H1 (cell line): ENCODE measurements around the gene KCNJ16. TPM values are rescaled to one million over a fixed set of nuclear protein-coding genes. Genes with fewer than 3 reads are reported as not detected.

Experiments
- CTCF ChIA-PET: fragments of 300-600 bp; sonication (Branson Sonifier 250); formaldehyde crosslinking; loops from one replicate; lab custom pipeline; 2021; ENCODE audit not compliant: partially characterized antibody; lab: Charles Lee
- POLR2A ChIA-PET: fragments of 300-600 bp; sonication (Branson Sonifier 250); formaldehyde crosslinking; loops from one replicate; lab custom pipeline; 2021; ENCODE audit warnings: inconsistent platforms; ENCODE audit not compliant: partially characterized antibody; lab: Charles Lee
- DNase-seq, 2 experiments: peaks; one replicate each; pipeline versions ENCODE4 v3.0.0 to v3.0.0-alpha.2; 2010 to 2022; ENCODE audit warnings: low spot score in 2 of 2, low read depth in 1 of 2, mixed read lengths in 1 of 2
- FAIRE-seq: peaks from 2 replicates; lab custom pipeline; 2011; peaks lifted over from hg19 to GRCh38; lab: Jason Lieb, UNC
- H2AFZ ChIP-seq: 2 replicates; pipeline ENCODE4 v1.8.1; 2012; ENCODE audit warnings: low read length, inconsistent platforms
- H2AK5ac ChIP-seq: 2 replicates; pipeline ENCODE4 v1.6.1; 2013; ENCODE audit warnings: low read depth, low read length
- H2BK120ac ChIP-seq: replicated peaks from 2 replicates; pipeline ENCODE3; 2013; ENCODE audit warnings: low read depth, low read length, inconsistent platforms
- H2BK12ac ChIP-seq: 2 replicates; pipeline ENCODE4 v1.6.1; 2013; ENCODE audit warnings: low read depth, low read length
- H2BK15ac ChIP-seq: 2 replicates; pipeline ENCODE4 v1.6.1; 2013; ENCODE audit warnings: low read length
- H2BK20ac ChIP-seq: 2 replicates; pipeline ENCODE4 v1.6.1; 2013; ENCODE audit warnings: low read length
- H2BK5ac ChIP-seq: 2 replicates; pipeline ENCODE4 v1.6.1; 2013; ENCODE audit warnings: low read depth, low read length
- H3K14ac ChIP-seq: 2 replicates; pipeline ENCODE4 v1.6.1; 2013; ENCODE audit warnings: inconsistent platforms; ENCODE audit not compliant: insufficient read length
- H3K18ac ChIP-seq: 2 replicates; pipeline ENCODE4 v1.6.1; 2013; ENCODE audit warnings: low read length; ENCODE audit errors: extremely low read depth
- H3K23ac ChIP-seq: 2 replicates; pipeline ENCODE4 v1.6.1; 2013; ENCODE audit warnings: inconsistent platforms; ENCODE audit not compliant: insufficient read length
- H3K23me2 ChIP-seq: 2 replicates; pipeline ENCODE4 v1.6.1; 2013; ENCODE audit warnings: low read depth, low read length
- H3K27ac ChIP-seq: 2 replicates; pipeline ENCODE4 v1.6.1; 2011; ENCODE audit warnings: low read depth, low read length, inconsistent platforms
- H3K27me3 ChIP-seq, 4 experiments: replicated peaks in 1 of 4; 1 replicate in 1 of 4; 2 replicates in 3 of 4; pipeline versions ENCODE4 v1.6.1 to v1.8.1; 2011 to 2013; ENCODE audit warnings: low read length in 3 of 4, mild to moderate bottlenecking in 3 of 4, inconsistent platforms in 2 of 4, mixed read lengths in 2 of 4, moderate library complexity in 1 of 4; ENCODE audit not compliant: control insufficient read depth in 3 of 4, insufficient read depth in 3 of 4; ENCODE audit errors: extremely low read depth in 1 of 4
- H3K36me3 ChIP-seq, 4 experiments: 2 replicates each; pipeline versions ENCODE4 v1.6.1 to v1.8.1; 2011 to 2013; ENCODE audit warnings: mild to moderate bottlenecking in 4 of 4, low read length in 3 of 4, moderate library complexity in 2 of 4, control low read depth in 1 of 4, inconsistent platforms in 1 of 4; ENCODE audit not compliant: insufficient read depth in 4 of 4, control insufficient read depth in 2 of 4
- H3K4ac ChIP-seq: replicated peaks from 2 replicates; pipeline ENCODE3; 2013; ENCODE audit warnings: low read length, low read depth, mixed read lengths, inconsistent platforms; ENCODE audit not compliant: insufficient read length
- H3K4me1 ChIP-seq, 4 experiments: replicated peaks in 1 of 4; 1 replicate in 1 of 4; 2 replicates in 3 of 4; pipeline versions ENCODE4 v1.6.1 to v1.8.1; 2011 to 2013; ENCODE audit warnings: low read length in 3 of 4, inconsistent platforms in 2 of 4, mixed read lengths in 1 of 4; ENCODE audit not compliant: insufficient read depth in 4 of 4, control insufficient read depth in 3 of 4
- H3K4me2 ChIP-seq, 2 experiments: 2 replicates each; pipeline versions ENCODE4 v1.6.1 to v1.8.1; 2011 to 2013; ENCODE audit warnings: low read depth in 2 of 2, low read length in 2 of 2, control low read depth in 1 of 2, inconsistent platforms in 1 of 2, mild to moderate bottlenecking in 1 of 2; ENCODE audit not compliant: insufficient read depth in 1 of 2
- H3K4me3 ChIP-seq, 4 experiments: fragments of 200-600, 300-600 bp in 1 of 4; sonication (generic), shearing (Covaris generic), sonication (Bioruptor Twin) in 1 of 4; 2 replicates each; pipeline versions ENCODE4 v1.5.1 to v1.8.1; 2011 to 2016; ENCODE audit warnings: low read length in 4 of 4, low read depth in 3 of 4, control low read depth in 2 of 4, inconsistent platforms in 2 of 4, mild to moderate bottlenecking in 2 of 4, mixed read lengths in 1 of 4, moderate library complexity in 1 of 4; ENCODE audit not compliant: insufficient read depth in 2 of 4; ENCODE audit errors: extremely low read depth in 1 of 4
- H3K56ac ChIP-seq: replicated peaks from 2 replicates; pipeline ENCODE3; 2013; ENCODE audit warnings: low read depth, mild to moderate bottlenecking, mixed read lengths, low read length, inconsistent platforms; ENCODE audit not compliant: insufficient read length
- H3K79me1 ChIP-seq: 2 replicates; pipeline ENCODE4 v1.6.1; 2013; ENCODE audit warnings: low read depth, low read length, control low read depth
- H3K79me2 ChIP-seq, 2 experiments: 2 replicates each; pipeline versions ENCODE4 v1.6.1 to v1.8.1; 2012 to 2013; ENCODE audit warnings: low read length in 2 of 2, mild to moderate bottlenecking in 2 of 2, inconsistent platforms in 1 of 2; ENCODE audit not compliant: insufficient read depth in 2 of 2, control insufficient read depth in 1 of 2
- H3K9ac ChIP-seq, 4 experiments: replicated peaks in 1 of 4; 1 replicate in 1 of 4; 2 replicates in 3 of 4; pipeline versions ENCODE4 v1.6.1 to v1.8.1; 2011 to 2013; ENCODE audit warnings: low read depth in 3 of 4, low read length in 3 of 4, control low read depth in 2 of 4, mild to moderate bottlenecking in 2 of 4, moderate library complexity in 2 of 4, inconsistent platforms in 1 of 4; ENCODE audit errors: extremely low read depth in 1 of 4
- H3K9me3 ChIP-seq, 2 experiments: 2 replicates each; pipeline versions ENCODE4 v1.6.1 to v1.8.1; 2012 to 2013; ENCODE audit warnings: mild to moderate bottlenecking in 2 of 2, moderate library complexity in 2 of 2, control low read depth in 1 of 2, inconsistent platforms in 1 of 2, low read depth in 1 of 2, low read length in 1 of 2, mixed read lengths in 1 of 2; ENCODE audit not compliant: insufficient read depth in 2 of 2
- H4K20me1 ChIP-seq, 2 experiments: replicated peaks in 1 of 2; 2 replicates each; pipeline versions ENCODE3 to v1.8.1; 2011 to 2013; ENCODE audit warnings: inconsistent platforms in 2 of 2, low read length in 2 of 2, mild to moderate bottlenecking in 1 of 2; ENCODE audit not compliant: insufficient read depth in 2 of 2, control insufficient read depth in 1 of 2
- H4K5ac ChIP-seq: 2 replicates; pipeline ENCODE4 v1.6.1; 2013; ENCODE audit warnings: low read length, low read depth, mixed read lengths, inconsistent platforms; ENCODE audit not compliant: insufficient read length
- H4K8ac ChIP-seq: 2 replicates; pipeline ENCODE4 v1.8.0; 2013; ENCODE audit warnings: mild to moderate bottlenecking, moderate library complexity, low read length, inconsistent platforms; ENCODE audit not compliant: insufficient read depth; ENCODE audit errors: extremely low read depth
- H4K91ac ChIP-seq: replicated peaks from 2 replicates; pipeline ENCODE3; 2013; ENCODE audit warnings: low read length, mixed read lengths, inconsistent platforms; ENCODE audit not compliant: insufficient read length
- BCL11A ChIP-seq, 2 experiments: IDR thresholded peaks; one replicate each; pipeline ENCODE4 v1.6.1; 2011; ENCODE audit warnings: low read depth in 2 of 2, low read length in 2 of 2, mild to moderate bottlenecking in 2 of 2
- CHD2 ChIP-seq: IDR thresholded peaks from 2 replicates; pipeline ENCODE4 v1.6.1; 2012; ENCODE audit warnings: low read length, improper control_type of control experiment
- HDAC2 ChIP-seq, 2 experiments: fragments of 300-600 bp in 1 of 2; sonication (generic) in 1 of 2; IDR thresholded peaks; 2 replicates each; pipeline ENCODE4 v1.6.1; 2011 to 2012; ENCODE audit warnings: low read depth in 2 of 2, low read length in 2 of 2, mild to moderate bottlenecking in 2 of 2, moderate library complexity in 2 of 2, borderline replicate concordance in 1 of 2, inconsistent platforms in 1 of 2
- MAFK ChIP-seq: IDR thresholded peaks from 2 replicates; pipeline ENCODE4 v1.6.1; 2012; ENCODE audit warnings: low read depth, mild to moderate bottlenecking, improper control_type of control experiment, low read length
- RAD21 ChIP-seq, 2 experiments: IDR thresholded peaks in 1 of 2; conservative IDR thresholded peaks in 1 of 2; 2 replicates each; pipeline ENCODE4 v1.6.1; 2011; ENCODE audit warnings: low read depth in 2 of 2, low read length in 2 of 2, improper control_type of control experiment in 1 of 2, inconsistent platforms in 1 of 2, mild to moderate bottlenecking in 1 of 2, moderate library complexity in 1 of 2
- RBBP5 ChIP-seq: IDR thresholded peaks from 2 replicates; pipeline ENCODE4 v1.7.1; 2012; ENCODE audit warnings: low read depth, mild to moderate bottlenecking, inconsistent platforms, low read length, moderate library complexity, borderline replicate concordance
- RXRA ChIP-seq: IDR thresholded peaks from 2 replicates; pipeline ENCODE4 v1.6.1; 2011; ENCODE audit warnings: low read depth, mild to moderate bottlenecking, low read length, moderate library complexity; ENCODE audit not compliant: insufficient read depth
- SRF ChIP-seq: IDR thresholded peaks from 2 replicates; pipeline ENCODE4 v1.6.1; 2011; ENCODE audit warnings: mild to moderate bottlenecking, low read depth, low read length, moderate library complexity
- YY1 ChIP-seq: IDR thresholded peaks from 2 replicates; pipeline ENCODE4 v1.6.1; 2011; ENCODE audit warnings: low read depth, mild to moderate bottlenecking, low read length
- WGBS, 2 experiments: shearing (Covaris generic) in 1 of 2; methylation state at CpG; one replicate each; pipeline versions ENCODE4 v1.1.6 to v1.1.7; 2013 to 2015; ENCODE audit warnings: low lambda C conversion rate in 2 of 2, mixed read lengths in 2 of 2, inconsistent platforms in 1 of 2, low coverage in 1 of 2, missing lambda C conversion rate in 1 of 2; ENCODE audit not compliant: insufficient replicate concordance in 2 of 2, insufficient coverage in 1 of 2, insufficient read length in 1 of 2; ENCODE audit errors: extremely low coverage in 1 of 2, missing lambda C conversion rate in 1 of 2; 5-methylcytosine and 5-hydroxymethylcytosine counted together
- polyA plus RNA-seq, 7 experiments: library from polyadenylated mRNA; depleted of rRNA in 3 of 7; stranded (reverse) in 5 of 7; unstranded in 2 of 7; fragments of >200 nt in 5 of 7; fragments of 200-250 nt in 2 of 7; gene quantifications; 1 replicate in 5 of 7; 2 replicates in 1 of 7; 4 replicates in 1 of 7; pipeline versions ENCODE4 v1.2.1 to v1.2.3, GENCODE V29; 2011 to 2013; ENCODE audit warnings: missing spikeins in 2 of 7, mixed read lengths in 2 of 7
- total RNA-seq: library from RNA; stranded (reverse); fragmentation: NEBNext Ultra II Directional; extraction: Animal tissue kit (Norgen Biotek cat#: 25700); gene quantifications from 2 replicates; pipeline ENCODE4 v1.2.1, GENCODE V29; 2021
- TF ChIP-seq, protein P1 (sequence below): IDR thresholded peaks from 2 replicates; pipeline ENCODE4 v1.6.1; 2011; ENCODE audit warnings: low read length, improper control_type of control experiment
- TF ChIP-seq, protein P2 (sequence below): IDR thresholded peaks from 2 replicates; pipeline ENCODE4 v1.6.1; 2012; ENCODE audit warnings: inconsistent platforms

KCNJ16 gene
- total and polyA plus RNA-seq, 2 of the 8 experiments (the other 6 are each of a cell fraction or from before 2014, with no cell fraction given) = not detected

DNA sequence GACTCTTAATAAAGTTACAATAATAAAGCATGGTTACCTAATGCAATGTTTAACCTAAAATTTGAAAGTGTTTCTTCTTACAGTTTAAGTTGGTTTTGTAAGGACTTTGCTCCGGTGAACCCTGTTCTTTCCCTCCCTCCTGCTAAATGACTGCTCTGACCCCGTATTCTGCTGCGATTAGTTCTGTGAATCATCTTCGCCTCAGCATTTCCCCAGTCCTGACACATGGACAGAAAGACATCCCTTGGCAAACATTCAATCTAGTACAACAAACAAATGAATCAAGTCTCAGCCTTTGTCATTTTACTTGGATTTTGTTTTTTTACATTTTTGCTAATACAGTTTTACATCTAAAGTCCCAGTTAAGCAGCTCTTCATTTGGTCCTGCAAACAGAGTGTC lies 109.7 kb downstream of the KCNJ16 start:
- Histone ChIP-seq H4K8ac (no peak overlapping the region), H4K5ac (no peak overlapping the region), H3K14ac (no peak overlapping the region), H3K18ac (no peak overlapping the region), H3K27me3 (no peaks in the 10 kb centered on the region), H3K9me3 (no peaks in the 10 kb centered on the region), H3K4me1 (no peaks in the 10 kb centered on the region), H3K23ac (no peak overlapping the region), H2BK120ac (no peak overlapping the region), H2BK20ac (no peak overlapping the region), H3K23me2 (no peaks in the 10 kb centered on the region), H3K4me3 (no peak overlapping the region), H3K27ac (no peak overlapping the region), H2BK12ac (no peak overlapping the region), H4K91ac (no peak overlapping the region), H3K36me3 (no peaks in the 10 kb centered on the region), H2BK15ac (no peak overlapping the region), H2AFZ (no peak overlapping the region), H4K20me1 (no peaks in the 10 kb centered on the region), H3K79me1 (no peaks in the 10 kb centered on the region), H3K79me2 (no peaks in the 10 kb centered on the region), H3K4ac (no peak overlapping the region), H2AK5ac (no peak overlapping the region), H3K9ac (no peak overlapping the region), H3K4me2 (no peak overlapping the region), H3K56ac (no peak overlapping the region), H2BK5ac (no peak overlapping the region)
- ChIA-PET POLR2A (no interaction called here), CTCF (no interaction called here)
- WGBS, 2 experiments = 90% methylated on average over 4 of the region's 4 CpGs; no CpG with 5 or more reads in 1 of the 2 experiments
- DNase-seq (no peak), FAIRE-seq (no peak)
- TF ChIP-seq MAFK (no peak), RAD21 (IDR thresholded peaks at IDR 0.05 in 1 of 2, conservative IDR thresholded peaks at IDR 0.05 in 1 of 2; ENCODE audit: low read depth in 2 of 2, low read length in 2 of 2) (no peak), RBBP5 (no peak), RXRA (no peak), BCL11A (IDR thresholded peaks at IDR 0.05; ENCODE audit: low read depth in 2 of 2, low read length in 2 of 2) (no peak), SRF (no peak), HDAC2 (IDR thresholded peaks at IDR 0.05; ENCODE audit: borderline replicate concordance in 1 of 2, low read depth in 2 of 2, low read length in 2 of 2) (no peak), CHD2 (no peak), YY1 (no peak)
- TF ChIP-seq, protein P1, sequence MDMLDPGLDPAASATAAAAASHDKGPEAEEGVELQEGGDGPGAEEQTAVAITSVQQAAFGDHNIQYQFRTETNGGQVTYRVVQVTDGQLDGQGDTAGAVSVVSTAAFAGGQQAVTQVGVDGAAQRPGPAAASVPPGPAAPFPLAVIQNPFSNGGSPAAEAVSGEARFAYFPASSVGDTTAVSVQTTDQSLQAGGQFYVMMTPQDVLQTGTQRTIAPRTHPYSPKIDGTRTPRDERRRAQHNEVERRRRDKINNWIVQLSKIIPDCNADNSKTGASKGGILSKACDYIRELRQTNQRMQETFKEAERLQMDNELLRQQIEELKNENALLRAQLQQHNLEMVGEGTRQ = no peak
- TF ChIP-seq, protein P2, sequence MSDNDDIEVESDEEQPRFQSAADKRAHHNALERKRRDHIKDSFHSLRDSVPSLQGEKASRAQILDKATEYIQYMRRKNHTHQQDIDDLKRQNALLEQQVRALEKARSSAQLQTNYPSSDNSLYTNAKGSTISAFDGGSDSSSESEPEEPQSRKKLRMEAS = no peak
